NCI-H526 treated with DMSO at 0.1 percent for 48 hours (cell line): Measurements from ENCODE around the gene RASSF4.
"Not testable (repeated sequence)": the region's sequence is repeated elsewhere in the genome, so short reads cannot be mapped to it uniquely, and the experiment has no call there.

Experiments
- DNase-seq: peaks from one replicate; lab custom pipeline; 2025; lab: John Stamatoyannopoulos, UW

RASSF4 gene

GRCh38 chr10:45005284-45005683 is 45.7 kb downstream of the RASSF4 start:
- DNase-seq: no peak

DNA sequence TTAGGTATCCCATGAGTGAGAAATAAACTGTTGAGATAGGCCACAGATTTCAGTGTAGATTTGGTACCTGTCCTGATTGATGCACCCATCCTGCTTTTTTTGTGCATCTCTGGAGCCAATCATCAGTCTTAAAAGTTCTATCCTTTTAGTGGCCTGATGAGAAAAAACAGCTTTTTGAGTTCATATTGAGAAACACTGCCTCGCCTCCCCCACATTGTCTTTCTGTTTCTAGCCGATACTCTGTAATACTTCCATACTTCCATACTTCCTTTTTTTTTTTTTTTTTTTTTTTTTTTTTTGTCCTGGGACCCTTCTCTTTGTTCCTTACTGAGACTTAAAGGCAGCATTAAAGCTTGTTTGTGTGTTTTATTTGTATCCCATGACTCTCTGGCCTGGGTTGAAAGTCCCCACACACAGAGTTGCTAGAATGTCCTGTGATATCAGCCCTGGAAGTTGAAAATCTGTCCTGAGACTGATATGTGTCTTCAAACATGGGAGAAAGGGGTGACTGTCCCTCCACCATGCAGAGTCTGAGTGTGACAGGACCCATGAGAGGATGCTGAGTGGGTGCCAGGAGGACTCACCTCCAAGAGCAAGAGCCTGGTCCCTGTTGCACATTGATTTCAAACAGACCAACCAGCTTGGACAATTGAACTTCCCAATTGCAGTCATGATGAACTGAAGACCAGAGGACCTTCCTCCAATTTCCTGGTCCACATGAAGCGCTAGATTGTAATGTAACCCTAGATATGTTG is 46.9 kb downstream of the RASSF4 start:
- no peak for DNase-seq

DNA sequence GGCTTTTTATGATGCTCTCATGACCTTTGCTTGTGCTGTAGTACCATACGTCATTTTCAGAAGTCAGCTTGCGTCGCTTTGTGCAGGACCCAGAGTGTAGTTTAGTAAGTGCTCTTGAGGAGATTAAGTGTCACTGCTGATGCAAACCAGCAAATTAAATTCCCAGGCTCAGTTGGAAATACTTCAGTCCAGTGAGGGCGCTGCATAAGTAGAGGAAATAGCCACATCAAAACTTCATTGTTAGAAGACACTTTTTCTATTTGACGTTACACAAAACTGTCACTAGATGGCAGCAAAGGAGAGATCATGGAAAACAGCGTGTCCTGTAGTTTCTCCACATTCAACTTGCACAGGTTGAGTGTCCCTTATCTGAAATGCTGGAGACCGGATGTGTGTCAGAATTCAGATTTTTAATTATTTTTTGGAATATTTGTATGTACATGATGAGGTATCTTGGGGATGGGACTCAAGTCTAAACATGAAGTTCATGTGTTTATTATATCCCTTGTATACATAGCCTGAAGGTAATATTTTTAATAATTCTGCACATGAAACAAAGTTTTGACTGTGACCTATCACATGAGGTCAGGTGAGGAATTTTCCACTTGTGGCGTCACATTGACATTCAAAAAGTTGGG is 49.0 kb downstream of the RASSF4 start:
- DNase-seq: peak; percentile 78

GRCh38 chr10:45014557-45014956 is 55.0 kb downstream of the RASSF4 start:
- DNase-seq: not testable (repeated sequence)

- no peak for DNase-seq
These were observed 56.0 kb downstream of the RASSF4 start for GRCh38 chr10:45015590-45015989.

GRCh38 chr10:45023426-45023825 is 63.8 kb downstream of the RASSF4 start:
- DNase-seq: no peak

- DNase-seq: no peak
These were observed 74.7 kb downstream of the RASSF4 start for GRCh38 chr10:45034301-45034700.

GRCh38 chr10:45035673-45036072 is 76.1 kb downstream of the RASSF4 start:
- DNase-seq: no peak

- DNase-seq: no peak
These were observed 81.4 kb downstream of the RASSF4 start for GRCh38 chr10:45040921-45041542.

DNA sequence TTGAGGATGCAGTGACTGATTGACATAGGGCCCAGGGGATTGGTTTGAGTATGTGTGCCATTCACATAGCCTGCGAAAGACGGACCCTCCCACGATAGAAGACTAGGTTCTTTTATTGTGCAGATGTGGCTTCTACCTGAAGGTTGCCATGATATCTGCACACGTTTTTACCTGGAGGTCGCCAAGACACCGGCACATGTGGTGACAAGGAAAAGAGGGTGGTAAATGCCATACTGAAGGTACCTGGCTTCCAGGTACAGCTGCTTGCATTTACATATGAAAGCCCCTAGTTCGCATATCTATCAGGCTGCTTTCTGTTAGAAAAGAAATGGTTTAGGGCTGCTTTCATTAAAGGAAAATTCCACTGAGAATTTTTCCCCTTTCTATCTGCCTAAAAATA is 84.7 kb downstream of the RASSF4 start:
- no peak for DNase-seq
